H1 (cell line): ENCODE measurements around the gene PLP2. TPM values are rescaled to one million over a fixed set of nuclear protein-coding genes. Genes with fewer than 3 reads are reported as not detected.

Experiments used
- CTCF ChIA-PET: fragments of 300-600 bp; sonication (Branson Sonifier 250); formaldehyde crosslinking; loops from one replicate; lab custom pipeline; 2021; ENCODE audit not compliant: partially characterized antibody; lab: Charles Lee
- POLR2A ChIA-PET: fragments of 300-600 bp; sonication (Branson Sonifier 250); formaldehyde crosslinking; loops from one replicate; lab custom pipeline; 2021; ENCODE audit warnings: inconsistent platforms; ENCODE audit not compliant: partially characterized antibody; lab: Charles Lee
- DNase-seq, 2 experiments: peaks; one replicate each; pipeline versions ENCODE4 v3.0.0 to v3.0.0-alpha.2; 2010 to 2022; ENCODE audit warnings: low spot score in 2 of 2, low read depth in 1 of 2, mixed read lengths in 1 of 2
- FAIRE-seq: peaks from 2 replicates; lab custom pipeline; 2011; peaks lifted over from hg19 to GRCh38; lab: Jason Lieb, UNC
- H2AFZ ChIP-seq: 2 replicates; pipeline ENCODE4 v1.8.1; 2012; ENCODE audit warnings: low read length, inconsistent platforms
- H2AK5ac ChIP-seq: 2 replicates; pipeline ENCODE4 v1.6.1; 2013; ENCODE audit warnings: low read depth, low read length
- H2BK120ac ChIP-seq: replicated peaks from 2 replicates; pipeline ENCODE3; 2013; ENCODE audit warnings: low read depth, low read length, inconsistent platforms
- H2BK12ac ChIP-seq: 2 replicates; pipeline ENCODE4 v1.6.1; 2013; ENCODE audit warnings: low read depth, low read length
- H2BK15ac ChIP-seq: 2 replicates; pipeline ENCODE4 v1.6.1; 2013; ENCODE audit warnings: low read length
- H2BK20ac ChIP-seq: 2 replicates; pipeline ENCODE4 v1.6.1; 2013; ENCODE audit warnings: low read length
- H2BK5ac ChIP-seq: 2 replicates; pipeline ENCODE4 v1.6.1; 2013; ENCODE audit warnings: low read depth, low read length
- H3K14ac ChIP-seq: 2 replicates; pipeline ENCODE4 v1.6.1; 2013; ENCODE audit warnings: inconsistent platforms; ENCODE audit not compliant: insufficient read length
- H3K18ac ChIP-seq: 2 replicates; pipeline ENCODE4 v1.6.1; 2013; ENCODE audit warnings: low read length; ENCODE audit errors: extremely low read depth
- H3K23ac ChIP-seq: 2 replicates; pipeline ENCODE4 v1.6.1; 2013; ENCODE audit warnings: inconsistent platforms; ENCODE audit not compliant: insufficient read length
- H3K23me2 ChIP-seq: 2 replicates; pipeline ENCODE4 v1.6.1; 2013; ENCODE audit warnings: low read depth, low read length
- H3K27ac ChIP-seq: 2 replicates; pipeline ENCODE4 v1.6.1; 2011; ENCODE audit warnings: low read depth, low read length, inconsistent platforms
- H3K27me3 ChIP-seq, 4 experiments: replicated peaks in 1 of 4; 1 replicate in 1 of 4; 2 replicates in 3 of 4; pipeline versions ENCODE4 v1.6.1 to v1.8.1; 2011 to 2013; ENCODE audit warnings: low read length in 3 of 4, mild to moderate bottlenecking in 3 of 4, inconsistent platforms in 2 of 4, mixed read lengths in 2 of 4, moderate library complexity in 1 of 4; ENCODE audit not compliant: control insufficient read depth in 3 of 4, insufficient read depth in 3 of 4; ENCODE audit errors: extremely low read depth in 1 of 4
- H3K36me3 ChIP-seq, 4 experiments: 2 replicates each; pipeline versions ENCODE4 v1.6.1 to v1.8.1; 2011 to 2013; ENCODE audit warnings: mild to moderate bottlenecking in 4 of 4, low read length in 3 of 4, moderate library complexity in 2 of 4, control low read depth in 1 of 4, inconsistent platforms in 1 of 4; ENCODE audit not compliant: insufficient read depth in 4 of 4, control insufficient read depth in 2 of 4
- H3K4ac ChIP-seq: replicated peaks from 2 replicates; pipeline ENCODE3; 2013; ENCODE audit warnings: low read length, low read depth, mixed read lengths, inconsistent platforms; ENCODE audit not compliant: insufficient read length
- H3K4me1 ChIP-seq, 4 experiments: replicated peaks in 1 of 4; 1 replicate in 1 of 4; 2 replicates in 3 of 4; pipeline versions ENCODE4 v1.6.1 to v1.8.1; 2011 to 2013; ENCODE audit warnings: low read length in 3 of 4, inconsistent platforms in 2 of 4, mixed read lengths in 1 of 4; ENCODE audit not compliant: insufficient read depth in 4 of 4, control insufficient read depth in 3 of 4
- H3K4me2 ChIP-seq, 2 experiments: 2 replicates each; pipeline versions ENCODE4 v1.6.1 to v1.8.1; 2011 to 2013; ENCODE audit warnings: low read depth in 2 of 2, low read length in 2 of 2, control low read depth in 1 of 2, inconsistent platforms in 1 of 2, mild to moderate bottlenecking in 1 of 2; ENCODE audit not compliant: insufficient read depth in 1 of 2
- H3K4me3 ChIP-seq, 4 experiments: fragments of 200-600, 300-600 bp in 1 of 4; sonication (generic), shearing (Covaris generic), sonication (Bioruptor Twin) in 1 of 4; 2 replicates each; pipeline versions ENCODE4 v1.5.1 to v1.8.1; 2011 to 2016; ENCODE audit warnings: low read length in 4 of 4, low read depth in 3 of 4, control low read depth in 2 of 4, inconsistent platforms in 2 of 4, mild to moderate bottlenecking in 2 of 4, mixed read lengths in 1 of 4, moderate library complexity in 1 of 4; ENCODE audit not compliant: insufficient read depth in 2 of 4; ENCODE audit errors: extremely low read depth in 1 of 4
- H3K56ac ChIP-seq: replicated peaks from 2 replicates; pipeline ENCODE3; 2013; ENCODE audit warnings: low read depth, mild to moderate bottlenecking, mixed read lengths, low read length, inconsistent platforms; ENCODE audit not compliant: insufficient read length
- H3K79me1 ChIP-seq: 2 replicates; pipeline ENCODE4 v1.6.1; 2013; ENCODE audit warnings: low read depth, low read length, control low read depth
- H3K79me2 ChIP-seq, 2 experiments: 2 replicates each; pipeline versions ENCODE4 v1.6.1 to v1.8.1; 2012 to 2013; ENCODE audit warnings: low read length in 2 of 2, mild to moderate bottlenecking in 2 of 2, inconsistent platforms in 1 of 2; ENCODE audit not compliant: insufficient read depth in 2 of 2, control insufficient read depth in 1 of 2
- H3K9ac ChIP-seq, 4 experiments: replicated peaks in 1 of 4; 1 replicate in 1 of 4; 2 replicates in 3 of 4; pipeline versions ENCODE4 v1.6.1 to v1.8.1; 2011 to 2013; ENCODE audit warnings: low read depth in 3 of 4, low read length in 3 of 4, control low read depth in 2 of 4, mild to moderate bottlenecking in 2 of 4, moderate library complexity in 2 of 4, inconsistent platforms in 1 of 4; ENCODE audit errors: extremely low read depth in 1 of 4
- H3K9me3 ChIP-seq, 2 experiments: 2 replicates each; pipeline versions ENCODE4 v1.6.1 to v1.8.1; 2012 to 2013; ENCODE audit warnings: mild to moderate bottlenecking in 2 of 2, moderate library complexity in 2 of 2, control low read depth in 1 of 2, inconsistent platforms in 1 of 2, low read depth in 1 of 2, low read length in 1 of 2, mixed read lengths in 1 of 2; ENCODE audit not compliant: insufficient read depth in 2 of 2
- H4K20me1 ChIP-seq, 2 experiments: replicated peaks in 1 of 2; 2 replicates each; pipeline versions ENCODE3 to v1.8.1; 2011 to 2013; ENCODE audit warnings: inconsistent platforms in 2 of 2, low read length in 2 of 2, mild to moderate bottlenecking in 1 of 2; ENCODE audit not compliant: insufficient read depth in 2 of 2, control insufficient read depth in 1 of 2
- H4K5ac ChIP-seq: 2 replicates; pipeline ENCODE4 v1.6.1; 2013; ENCODE audit warnings: low read length, low read depth, mixed read lengths, inconsistent platforms; ENCODE audit not compliant: insufficient read length
- H4K8ac ChIP-seq: 2 replicates; pipeline ENCODE4 v1.8.0; 2013; ENCODE audit warnings: mild to moderate bottlenecking, moderate library complexity, low read length, inconsistent platforms; ENCODE audit not compliant: insufficient read depth; ENCODE audit errors: extremely low read depth
- H4K91ac ChIP-seq: replicated peaks from 2 replicates; pipeline ENCODE3; 2013; ENCODE audit warnings: low read length, mixed read lengths, inconsistent platforms; ENCODE audit not compliant: insufficient read length
- MAFK ChIP-seq: IDR thresholded peaks from 2 replicates; pipeline ENCODE4 v1.6.1; 2012; ENCODE audit warnings: low read depth, mild to moderate bottlenecking, improper control_type of control experiment, low read length
- RNF2 ChIP-seq: fragments of 200-900, 300-1000 bp; sonication (generic); IDR thresholded peaks from 2 replicates; pipeline ENCODE4 v1.7.1; 2016; ENCODE audit warnings: borderline replicate concordance, low read depth, mild to moderate bottlenecking, antibody characterized with exemption, low read length; ENCODE audit not compliant: poor library complexity, severe bottlenecking; ENCODE audit errors: missing control alignments
- SIRT6 ChIP-seq: IDR thresholded peaks from one replicate; pipeline ENCODE4 v1.7.1; 2012; ENCODE audit warnings: low read length, inconsistent platforms
- SP1 ChIP-seq: IDR thresholded peaks from 2 replicates; pipeline ENCODE4 v1.6.1; 2011; ENCODE audit warnings: low read depth, low read length
- SRF ChIP-seq: IDR thresholded peaks from 2 replicates; pipeline ENCODE4 v1.6.1; 2011; ENCODE audit warnings: mild to moderate bottlenecking, low read depth, low read length, moderate library complexity
- TBP ChIP-seq: IDR thresholded peaks from 2 replicates; pipeline ENCODE4 v1.6.1; 2011; ENCODE audit warnings: low read depth, low read length, improper control_type of control experiment
- WGBS, 2 experiments: shearing (Covaris generic) in 1 of 2; methylation state at CpG; one replicate each; pipeline versions ENCODE4 v1.1.6 to v1.1.7; 2013 to 2015; ENCODE audit warnings: low lambda C conversion rate in 2 of 2, mixed read lengths in 2 of 2, inconsistent platforms in 1 of 2, low coverage in 1 of 2, missing lambda C conversion rate in 1 of 2; ENCODE audit not compliant: insufficient replicate concordance in 2 of 2, insufficient coverage in 1 of 2, insufficient read length in 1 of 2; ENCODE audit errors: extremely low coverage in 1 of 2, missing lambda C conversion rate in 1 of 2; 5-methylcytosine and 5-hydroxymethylcytosine counted together
- polyA plus RNA-seq, 7 experiments: library from polyadenylated mRNA; depleted of rRNA in 3 of 7; stranded (reverse) in 5 of 7; unstranded in 2 of 7; fragments of >200 nt in 5 of 7; fragments of 200-250 nt in 2 of 7; gene quantifications; 1 replicate in 5 of 7; 2 replicates in 1 of 7; 4 replicates in 1 of 7; pipeline versions ENCODE4 v1.2.1 to v1.2.3, GENCODE V29; 2011 to 2013; ENCODE audit warnings: missing spikeins in 2 of 7, mixed read lengths in 2 of 7
- total RNA-seq: library from RNA; stranded (reverse); fragmentation: NEBNext Ultra II Directional; extraction: Animal tissue kit (Norgen Biotek cat#: 25700); gene quantifications from 2 replicates; pipeline ENCODE4 v1.2.1, GENCODE V29; 2021
- TF ChIP-seq, protein P1 (sequence below): IDR thresholded peaks from 2 replicates; pipeline ENCODE4 v1.6.1; 2012; ENCODE audit warnings: low read length, inconsistent platforms

PLP2 gene
- total and polyA plus RNA-seq, 2 of the 8 experiments (the other 6 are each of a cell fraction or from before 2014, with no cell fraction given) = 10.3 to 23.4 TPM

DNA sequence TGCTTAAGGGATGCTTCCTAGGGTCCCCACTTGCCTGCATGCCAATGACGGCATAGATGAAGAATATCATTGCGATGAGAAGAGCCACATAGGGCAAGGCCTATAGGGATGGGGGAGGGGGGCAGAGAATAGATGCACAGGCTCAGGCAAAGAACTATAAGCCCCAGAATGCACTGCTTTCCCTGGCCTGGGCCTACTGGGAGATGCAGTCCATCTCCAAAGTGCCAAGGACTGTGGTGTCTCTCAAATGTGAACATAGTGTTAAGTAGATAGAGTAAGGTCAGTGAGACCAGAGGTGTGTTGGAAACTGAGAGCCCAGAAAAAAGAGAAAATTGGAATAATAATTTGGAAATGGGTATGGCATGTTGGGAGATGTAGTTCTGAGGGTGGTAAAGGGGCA, 40.5 kb downstream of the PLP2 start:
- Histone ChIP-seq H2BK120ac (no peak overlapping the region), H2BK12ac (no peak overlapping the region), H3K14ac (no peak overlapping the region), H2BK15ac (no peak overlapping the region), H3K9me3 (no peaks in the 10 kb centered on the region), H4K5ac (no peak overlapping the region), H3K27ac (no peak overlapping the region), H3K9ac (no peak overlapping the region), H3K18ac (no peak overlapping the region), H3K4me1 (peaks cover 0 to 9% (median 2%) of the 10 kb centered on the region in 4 experiments; a peak in 2 of 7 replicates), H3K79me2 (no peaks in the 10 kb centered on the region), H3K36me3 (no peaks in the 10 kb centered on the region), H3K23me2 (no peaks in the 10 kb centered on the region), H2BK20ac (no peak overlapping the region), H3K56ac (no peak overlapping the region), H3K4me3 (no peak overlapping the region), H2AK5ac (no peak overlapping the region), H4K91ac (no peak overlapping the region), H2BK5ac (no peak overlapping the region), H4K20me1 (no peaks in the 10 kb centered on the region), H3K23ac (no peak overlapping the region), H3K4me2 (no peak overlapping the region), H2AFZ (no peak overlapping the region), H3K4ac (no peak overlapping the region), H4K8ac (no peak overlapping the region), H3K79me1 (no peaks in the 10 kb centered on the region), H3K27me3 (no peaks in the 10 kb centered on the region)
- no peak for DNase-seq
- TF ChIP-seq SP1 (no peak), SIRT6 (no peak), SRF (no peak), RNF2 (no peak), TBP (no peak), MAFK (no peak)
- TF ChIP-seq, protein P1, sequence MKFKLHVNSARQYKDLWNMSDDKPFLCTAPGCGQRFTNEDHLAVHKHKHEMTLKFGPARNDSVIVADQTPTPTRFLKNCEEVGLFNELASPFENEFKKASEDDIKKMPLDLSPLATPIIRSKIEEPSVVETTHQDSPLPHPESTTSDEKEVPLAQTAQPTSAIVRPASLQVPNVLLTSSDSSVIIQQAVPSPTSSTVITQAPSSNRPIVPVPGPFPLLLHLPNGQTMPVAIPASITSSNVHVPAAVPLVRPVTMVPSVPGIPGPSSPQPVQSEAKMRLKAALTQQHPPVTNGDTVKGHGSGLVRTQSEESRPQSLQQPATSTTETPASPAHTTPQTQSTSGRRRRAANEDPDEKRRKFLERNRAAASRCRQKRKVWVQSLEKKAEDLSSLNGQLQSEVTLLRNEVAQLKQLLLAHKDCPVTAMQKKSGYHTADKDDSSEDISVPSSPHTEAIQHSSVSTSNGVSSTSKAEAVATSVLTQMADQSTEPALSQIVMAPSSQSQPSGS = no peak
- WGBS, 2 experiments = no CpG with 5 or more reads among the region's 2 CpGs
- ChIA-PET CTCF (no interaction called here), POLR2A (no interaction called here)
- no peak for FAIRE-seq
